Measurements from ENCODE around the gene SIPA1L3. TPM values are rescaled to one million over a fixed set of nuclear protein-coding genes. Genes with fewer than 3 reads are reported as not detected.

SIPA1L3 gene
- total RNA-seq, 4 donors from 2014 or later, result 4.1 to 18.7 (median 6.1) TPM

DNA sequence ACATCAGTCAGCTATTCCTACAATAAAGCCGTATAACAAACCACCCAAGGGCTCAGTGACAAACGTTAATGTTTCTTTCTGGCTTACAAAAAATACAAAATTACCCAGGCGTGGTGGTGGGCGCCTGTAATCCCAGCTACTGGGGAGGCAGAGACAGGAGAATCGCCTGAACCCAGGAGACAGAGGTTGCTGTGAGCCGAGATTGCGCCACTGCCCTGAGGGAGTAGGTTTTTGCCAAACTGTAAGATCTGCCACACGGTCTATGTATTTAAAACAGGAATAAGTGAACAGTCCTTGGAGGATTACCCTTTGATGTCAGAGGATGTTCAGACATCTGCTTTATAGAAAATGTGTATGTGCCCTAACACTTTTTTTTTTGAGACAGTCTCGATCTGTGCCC is 211.2 kb downstream of the SIPA1L3 start:
- DNase-seq (no peak), ATAC-seq (no peak)
- H3K27me3 ChIP-seq, result no peaks in the 10 kb centered on the region
- H3K27ac ChIP-seq, result no peak overlapping the region
- intact Hi-C loops (cut with DNase I; ENCODE audit: low total_unique reads), result no loop called here
- H3K36me3 ChIP-seq, result peaks cover 0 to 17% of the 10 kb centered on the region in 2 donors
- no peak overlapping the region for H3K4me3 ChIP-seq
- no peaks in the 10 kb centered on the region for H3K4me1 ChIP-seq
- no peaks in the 10 kb centered on the region for H3K9me3 ChIP-seq
- no peak for TF ChIP-seq POLR2A (IDR thresholded peaks at IDR 0.05)
- TF ChIP-seq, protein P1, sequence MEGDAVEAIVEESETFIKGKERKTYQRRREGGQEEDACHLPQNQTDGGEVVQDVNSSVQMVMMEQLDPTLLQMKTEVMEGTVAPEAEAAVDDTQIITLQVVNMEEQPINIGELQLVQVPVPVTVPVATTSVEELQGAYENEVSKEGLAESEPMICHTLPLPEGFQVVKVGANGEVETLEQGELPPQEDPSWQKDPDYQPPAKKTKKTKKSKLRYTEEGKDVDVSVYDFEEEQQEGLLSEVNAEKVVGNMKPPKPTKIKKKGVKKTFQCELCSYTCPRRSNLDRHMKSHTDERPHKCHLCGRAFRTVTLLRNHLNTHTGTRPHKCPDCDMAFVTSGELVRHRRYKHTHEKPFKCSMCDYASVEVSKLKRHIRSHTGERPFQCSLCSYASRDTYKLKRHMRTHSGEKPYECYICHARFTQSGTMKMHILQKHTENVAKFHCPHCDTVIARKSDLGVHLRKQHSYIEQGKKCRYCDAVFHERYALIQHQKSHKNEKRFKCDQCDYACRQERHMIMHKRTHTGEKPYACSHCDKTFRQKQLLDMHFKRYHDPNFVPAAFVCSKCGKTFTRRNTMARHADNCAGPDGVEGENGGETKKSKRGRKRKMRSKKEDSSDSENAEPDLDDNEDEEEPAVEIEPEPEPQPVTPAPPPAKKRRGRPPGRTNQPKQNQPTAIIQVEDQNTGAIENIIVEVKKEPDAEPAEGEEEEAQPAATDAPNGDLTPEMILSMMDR (IDR thresholded peaks at IDR 0.05 in 4 of 5, conservative IDR thresholded peaks at IDR 0.05 in 1 of 5), result no peak
- in situ Hi-C loops (cut with MboI; ENCODE audit: low sequenced_read_pairs in 4 of 4), result no loop called here

DNA sequence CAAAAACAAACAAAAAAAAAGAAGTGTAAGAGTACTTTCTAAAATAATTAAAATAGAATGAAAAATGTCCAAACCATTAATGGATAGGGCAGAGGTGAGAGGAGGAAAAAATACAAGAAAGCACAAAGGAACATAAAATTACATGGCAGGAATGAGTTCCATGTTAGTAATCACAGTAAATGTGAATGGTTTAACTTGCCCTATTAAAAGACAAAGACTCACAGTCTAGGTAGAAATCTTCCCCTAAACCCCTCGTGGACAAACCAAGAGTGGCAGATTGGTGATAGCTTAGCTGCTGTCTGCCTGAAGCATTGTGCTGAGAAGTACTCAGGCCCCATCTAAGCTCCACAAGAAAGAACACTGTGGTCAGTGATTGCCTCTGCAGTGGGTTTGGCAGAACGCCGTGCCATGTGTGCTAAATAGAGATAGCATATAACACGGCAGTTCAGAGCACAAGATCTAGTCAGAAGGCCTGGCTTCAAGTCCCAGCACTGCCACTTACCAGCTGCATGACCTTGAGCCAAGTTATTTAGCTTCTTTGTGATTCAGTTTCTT is 213.5 kb downstream of the SIPA1L3 start:
- TF ChIP-seq, protein P1 (IDR thresholded peaks at IDR 0.05 in 4 of 5, conservative IDR thresholded peaks at IDR 0.05 in 1 of 5), result no peak
- TF ChIP-seq POLR2A (IDR thresholded peaks at IDR 0.05), result no peak
- Histone ChIP-seq H3K9me3 (no peaks in the 10 kb centered on the region), H3K4me3 (no peak overlapping the region), H3K36me3 (peaks cover 0 to 17% of the 10 kb centered on the region in 2 donors), H3K27me3 (no peaks in the 10 kb centered on the region), H3K27ac (no peak overlapping the region), H3K4me1 (no peaks in the 10 kb centered on the region)
- in situ Hi-C loops (cut with MboI; ENCODE audit: low sequenced_read_pairs in 4 of 4) (no loop called here), intact Hi-C loops (cut with DNase I; ENCODE audit: low total_unique reads) (no loop called here)
- DNase-seq (no peak), ATAC-seq (no peak)

DNA sequence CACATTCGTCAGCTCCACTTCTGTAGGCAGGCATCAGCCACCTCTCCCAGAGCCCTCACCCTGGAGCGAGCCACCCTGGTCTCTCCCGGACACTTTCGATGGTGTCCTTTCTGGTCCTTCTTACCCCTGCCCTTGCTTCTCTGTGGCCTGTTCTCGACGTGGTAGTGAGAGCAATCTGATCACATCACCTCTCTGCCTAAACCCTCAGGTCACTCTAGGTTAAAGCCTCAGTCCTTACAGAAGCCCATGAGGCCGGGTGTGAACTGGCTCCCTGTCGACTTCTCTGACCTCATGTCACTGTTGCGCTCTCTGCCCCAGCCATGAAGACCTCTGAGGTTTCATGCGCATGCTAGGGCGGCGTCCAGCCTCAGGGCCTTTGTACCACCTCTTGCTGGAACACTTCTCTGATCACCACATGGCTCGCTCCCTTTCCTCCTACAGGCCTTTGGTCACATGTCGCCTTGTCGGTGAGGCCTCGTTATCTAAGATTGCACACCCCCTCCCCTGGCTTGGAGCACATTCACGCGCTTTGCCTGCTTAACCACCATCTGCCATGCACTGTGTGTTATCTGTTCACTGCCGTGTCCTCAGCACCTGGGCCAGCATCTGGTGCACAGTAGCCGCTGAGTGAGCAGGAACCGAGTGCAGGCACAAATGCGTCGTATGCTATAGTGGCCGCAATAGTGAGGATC is 215.5 kb downstream of the SIPA1L3 start:
- ATAC-seq, result no peak
- no peaks in the 10 kb centered on the region for H3K27me3 ChIP-seq
- TF ChIP-seq POLR2A (IDR thresholded peaks at IDR 0.05), result no peak
- TF ChIP-seq, protein P1 (IDR thresholded peaks at IDR 0.05 in 4 of 5, conservative IDR thresholded peaks at IDR 0.05 in 1 of 5), result no peak
- peaks cover 0 to 17% of the 10 kb centered on the region in 2 donors for H3K36me3 ChIP-seq
- in situ Hi-C loops (cut with MboI; ENCODE audit: low sequenced_read_pairs in 4 of 4), result no loop called here
- H3K9me3 ChIP-seq, result no peaks in the 10 kb centered on the region
- no peak overlapping the region for H3K27ac ChIP-seq
- intact Hi-C loops (cut with DNase I; ENCODE audit: low total_unique reads), result no loop called here
- H3K4me1 ChIP-seq, result no peaks in the 10 kb centered on the region
- DNase-seq, result no peak
- no peak overlapping the region for H3K4me3 ChIP-seq

DNA sequence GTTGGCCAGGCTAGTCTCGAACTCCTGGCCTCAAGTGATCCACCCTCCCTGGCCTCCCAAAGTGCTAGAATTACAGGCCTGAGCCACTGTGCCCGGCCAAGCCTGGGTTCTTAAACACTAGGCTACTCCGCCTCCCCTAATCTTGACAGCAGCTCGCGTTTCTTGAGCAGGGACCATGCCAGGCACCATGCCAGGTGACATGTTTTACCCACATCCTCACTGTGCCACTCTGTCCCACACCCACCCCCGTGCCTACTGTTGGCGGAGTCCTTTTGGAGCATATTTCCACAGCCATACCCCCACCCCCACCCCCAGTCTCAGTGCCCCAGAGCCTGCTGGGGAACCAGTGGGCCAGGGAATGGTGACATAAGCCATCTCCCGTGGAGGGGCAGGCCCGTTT is 218.2 kb downstream of the SIPA1L3 start:
- no peaks in the 10 kb centered on the region for H3K9me3 ChIP-seq
- in situ Hi-C loops (cut with MboI; ENCODE audit: low sequenced_read_pairs in 4 of 4) (loop anchor here in 1 of 4 donors (25.0 kb wide), 1 partner anchor 212 kb away; the partner anchor contains the start of gene CATSPERG), intact Hi-C loops (cut with DNase I; ENCODE audit: low total_unique reads) (no loop called here)
- H3K4me3 ChIP-seq, result no peak overlapping the region
- H3K4me1 ChIP-seq, result no peaks in the 10 kb centered on the region
- no peak for ATAC-seq
- peaks cover 0 to 7% of the 10 kb centered on the region in 2 donors for H3K36me3 ChIP-seq
- H3K27me3 ChIP-seq, result no peaks in the 10 kb centered on the region
- no peak overlapping the region for H3K27ac ChIP-seq
- no peak for DNase-seq
- TF ChIP-seq, protein P1 (IDR thresholded peaks at IDR 0.05 in 4 of 5, conservative IDR thresholded peaks at IDR 0.05 in 1 of 5), result no peak
- TF ChIP-seq POLR2A (IDR thresholded peaks at IDR 0.05), result no peak
